Measurements from ENCODE around the gene AMH. TPM values are rescaled to one million over a fixed set of nuclear protein-coding genes. Genes with fewer than 3 reads are reported as not detected.

AMH gene
- total RNA-seq, 4 donors from 2014 or later: 0.50 to 3.7 (median 1.3) TPM

DNA sequence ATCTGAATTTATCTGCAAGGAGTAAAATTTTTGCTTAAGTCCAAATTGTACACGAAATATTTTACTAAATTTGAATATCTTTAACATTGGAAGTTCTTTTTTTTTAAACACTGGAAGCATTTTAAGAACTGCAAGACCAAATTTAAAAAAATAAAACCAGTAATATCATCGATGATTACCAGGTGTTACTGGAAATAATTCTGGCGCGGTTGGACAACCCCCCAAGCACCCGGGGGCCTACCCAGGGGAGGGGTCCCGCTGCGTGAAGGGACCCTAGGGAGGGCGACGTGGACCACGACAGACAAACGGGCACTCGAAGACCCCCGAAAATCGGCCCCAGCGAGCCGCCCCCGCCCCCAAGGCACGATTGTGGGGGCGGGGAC lies 19.7 kb downstream of the AMH start:
- intact Hi-C loops (cut with DNase I): no loop called here
- Histone ChIP-seq H3K4me3 (peak overlapping the region; percentile 82 to 100 (median 98)), H3K36me3 (peaks cover 15 to 25% (median 21%) of the 10 kb centered on the region in 4 donors), H3K27ac (replicated peaks in 1 of 4) (peak overlapping the region; percentile 99 to 100 (median 100)), H3K27me3 (no peaks in the 10 kb centered on the region), H3K4me1 (peaks cover 36 to 55% (median 49%) of the 10 kb centered on the region in 4 donors), H3K9me3 (no peaks in the 10 kb centered on the region)
- 2% methylated on average over 8 of the region's 19 CpGs for WGBS
- DNase-seq (ENCODE audit: extremely low spot score): no peak
- TF ChIP-seq POLR2A (IDR thresholded peaks at IDR 0.05; ENCODE audit: low read depth): no peak
- no peak for TF ChIP-seq POLR2AphosphoS5 (IDR thresholded peaks at IDR 0.05)
- TF ChIP-seq CTCF (IDR thresholded peaks at IDR 0.05): no peak
- TF ChIP-seq EP300 (IDR thresholded peaks at IDR 0.05): no peak

DNA sequence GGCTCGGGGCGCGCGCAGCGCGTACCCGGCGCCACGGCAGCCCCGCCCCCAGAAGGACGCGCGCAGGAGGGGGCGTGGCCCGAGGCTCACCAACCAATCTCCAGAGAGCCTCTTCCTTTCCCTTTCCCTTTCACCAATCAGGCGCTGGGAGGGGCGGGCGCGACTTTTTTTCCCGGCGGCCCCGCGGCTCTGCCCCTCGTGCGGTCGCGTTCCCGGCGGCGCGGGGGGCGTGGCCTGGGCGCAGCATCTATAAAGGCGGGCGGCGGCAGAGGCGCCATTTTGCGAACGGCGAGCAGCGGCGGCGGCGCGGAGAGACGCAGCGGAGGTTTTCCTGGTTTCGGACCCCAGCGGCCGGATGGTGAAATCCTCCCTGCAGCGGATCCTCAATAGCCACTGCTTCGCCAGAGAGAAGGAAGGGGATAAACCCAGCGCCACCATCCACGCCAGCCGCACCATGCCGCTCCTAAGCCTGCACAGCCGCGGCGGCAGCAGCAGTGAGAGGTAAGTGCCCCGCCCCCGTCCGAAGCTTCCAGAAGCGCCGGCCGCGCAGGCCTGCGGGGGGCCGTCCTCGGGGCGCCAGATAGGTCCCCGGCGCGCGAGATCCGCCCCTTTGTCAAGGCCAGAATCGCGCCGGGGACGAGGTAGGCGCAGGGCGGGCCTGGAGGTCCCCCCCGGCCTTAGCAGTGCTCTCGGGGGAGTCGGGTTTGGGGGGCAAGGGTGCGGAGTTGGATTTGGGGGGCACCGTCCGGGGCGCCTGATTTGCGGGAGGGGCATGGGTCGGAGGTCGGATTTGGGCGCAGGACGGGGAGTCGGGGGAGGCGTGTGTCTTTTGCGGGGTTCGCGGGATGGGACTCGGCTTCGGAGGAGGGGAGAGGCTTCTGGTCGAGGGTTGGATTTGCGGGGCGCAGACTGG lies 20.4 kb downstream of the AMH start:
- Histone ChIP-seq H3K27me3 (no peaks in the 10 kb centered on the region), H3K4me1 (peaks cover 42 to 62% (median 55%) of the 10 kb centered on the region in 4 donors), H3K4me3 (peak overlapping the region; percentile 82 to 100 (median 98)), H3K27ac (replicated peaks in 1 of 4) (peak overlapping the region; percentile 99 to 100 (median 100)), H3K36me3 (peaks cover 15 to 29% (median 21%) of the 10 kb centered on the region in 4 donors), H3K9me3 (no peaks in the 10 kb centered on the region)
- WGBS: under 1% methylated on average over 45 of the region's 103 CpGs
- DNase-seq (ENCODE audit: extremely low spot score): peak; percentile 100
- TF ChIP-seq POLR2A (IDR thresholded peaks at IDR 0.05; ENCODE audit: low read depth) (peak; percentile 99), EP300 (IDR thresholded peaks at IDR 0.05) (no peak), CTCF (IDR thresholded peaks at IDR 0.05) (peak; percentile 8 to 35 (median 18)), POLR2AphosphoS5 (IDR thresholded peaks at IDR 0.05) (peak; percentile 100)
- intact Hi-C loops (cut with DNase I): no loop called here

- Histone ChIP-seq H3K27ac (replicated peaks in 1 of 4) (peak overlapping the region; percentile 99 to 100 (median 100)), H3K4me1 (peaks cover 44 to 66% (median 60%) of the 10 kb centered on the region in 4 donors), H3K27me3 (no peaks in the 10 kb centered on the region), H3K36me3 (peaks cover 15 to 30% (median 21%) of the 10 kb centered on the region in 4 donors), H3K4me3 (peak overlapping the region; percentile 82 to 100 (median 98)), H3K9me3 (no peaks in the 10 kb centered on the region)
- TF ChIP-seq POLR2AphosphoS5 (IDR thresholded peaks at IDR 0.05) (no peak), CTCF (IDR thresholded peaks at IDR 0.05) (no peak), POLR2A (IDR thresholded peaks at IDR 0.05; ENCODE audit: low read depth) (no peak), EP300 (IDR thresholded peaks at IDR 0.05) (no peak)
- WGBS: 4% methylated on average over 5 of the region's 30 CpGs
- intact Hi-C loops (cut with DNase I): no loop called here
- DNase-seq (ENCODE audit: extremely low spot score): no peak
Measured at GRCh38 chr19:2270157-2270422, 21.0 kb downstream of the AMH start.

GRCh38 chr19:2270423-2271233 lies 21.5 kb downstream of the AMH start:
- peak; percentile 97 for DNase-seq (ENCODE audit: extremely low spot score)
- Histone ChIP-seq H3K27ac (replicated peaks in 1 of 4) (peak overlapping the region; percentile 99 to 100 (median 100)), H3K4me3 (peak overlapping the region; percentile 82 to 100 (median 98)), H3K4me1 (peaks cover 50 to 72% (median 66%) of the 10 kb centered on the region in 4 donors), H3K27me3 (no peaks in the 10 kb centered on the region), H3K9me3 (no peaks in the 10 kb centered on the region), H3K36me3 (peaks cover 17 to 30% (median 24%) of the 10 kb centered on the region in 4 donors)
- TF ChIP-seq EP300 (IDR thresholded peaks at IDR 0.05) (no peak), CTCF (IDR thresholded peaks at IDR 0.05) (peak in 1 of 3 experiments; percentile 4), POLR2AphosphoS5 (IDR thresholded peaks at IDR 0.05) (peak; percentile 95 to 96), POLR2A (IDR thresholded peaks at IDR 0.05; ENCODE audit: low read depth) (peak; percentile 46)
- intact Hi-C loops (cut with DNase I): no loop called here
- WGBS: under 1% methylated on average over 17 of the region's 88 CpGs
